NCI-H82 treated with DMSO at 0.1 percent for 48 hours (cell line): ENCODE measurements around the gene OR2V2.

ENCODE experiments used
- DNase-seq: peaks from one replicate; lab custom pipeline; 2025; ENCODE audit not compliant: unreplicated experiment; lab: John Stamatoyannopoulos, UW

OR2V2 gene

DNA sequence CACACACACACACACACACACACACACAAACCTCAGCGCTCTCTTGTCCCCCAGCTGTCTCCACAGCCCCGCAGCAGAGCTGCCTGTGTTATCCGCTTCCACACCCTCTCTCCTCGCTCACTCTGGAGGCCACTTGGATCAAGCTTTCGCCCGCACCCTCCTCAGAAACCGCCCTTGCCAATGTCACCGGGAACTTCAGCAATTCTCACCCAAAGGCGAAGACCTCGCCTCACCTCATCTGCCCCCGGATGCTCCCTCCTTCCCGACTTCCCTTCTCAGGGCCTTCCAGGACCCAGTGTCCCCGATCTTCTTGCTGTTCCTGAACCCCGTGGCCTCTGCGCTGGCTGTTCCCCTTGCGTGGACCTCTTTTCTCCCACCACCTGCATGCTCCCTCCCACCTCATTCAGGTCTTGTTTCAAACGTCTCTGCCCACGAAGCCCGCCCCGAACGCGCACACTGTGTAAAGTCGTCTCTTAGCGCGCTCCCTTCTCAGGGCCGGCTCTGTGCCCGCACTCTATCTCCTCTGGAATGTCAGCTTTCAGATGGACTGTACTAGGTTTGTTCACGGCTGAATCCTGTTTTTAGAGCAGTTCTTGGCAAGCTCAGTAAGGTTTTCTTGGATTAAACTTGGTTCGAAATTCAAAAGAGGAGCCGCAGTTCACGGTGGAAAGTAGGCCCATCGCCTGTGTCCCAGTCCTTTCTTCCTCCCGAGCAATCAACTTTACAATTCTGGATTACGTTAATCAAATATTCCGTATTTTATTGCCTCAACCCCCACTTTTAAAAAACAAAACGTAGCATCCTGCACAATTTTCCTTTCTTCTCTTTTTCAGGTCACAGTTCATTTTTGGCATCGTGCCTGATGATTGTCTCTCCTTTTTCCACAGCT, 58.6 kb downstream of the OR2V2 start:
- no peak for DNase-seq

DNA sequence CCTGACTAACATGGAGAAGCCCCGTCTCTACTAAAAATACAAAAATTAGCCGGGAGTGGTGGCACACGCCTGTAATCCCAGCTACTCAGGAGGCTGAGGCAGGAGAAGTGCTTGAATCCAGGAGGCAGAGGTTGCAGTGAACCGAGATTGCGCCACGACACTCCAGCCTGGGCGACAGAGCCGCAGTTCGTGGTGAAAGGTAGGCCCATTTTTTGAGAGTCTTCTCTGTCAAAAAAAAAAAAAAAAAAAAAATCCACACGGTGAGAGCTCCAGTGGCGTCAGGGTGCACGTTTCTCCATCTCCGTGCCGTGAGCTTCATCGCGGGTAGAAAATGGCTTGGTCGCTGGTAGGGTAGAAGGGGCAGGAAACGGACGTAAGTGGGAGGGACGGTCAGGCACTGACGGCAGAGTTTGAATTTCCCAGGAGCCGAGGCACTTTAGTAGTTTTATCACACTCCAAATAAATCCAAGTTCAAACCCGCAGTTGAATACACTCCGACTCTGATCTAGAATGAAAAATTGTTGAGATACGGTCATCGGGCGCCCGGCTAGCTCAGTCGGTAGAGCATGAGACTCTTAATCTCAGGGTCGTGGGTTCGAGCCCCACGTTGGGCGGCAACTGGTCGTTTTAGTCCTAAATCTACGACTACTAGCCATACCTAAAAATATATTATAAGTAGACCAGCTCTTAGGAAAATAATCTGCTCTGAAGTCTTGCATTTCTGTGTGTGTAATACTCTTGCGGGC, 60.0 kb downstream of the OR2V2 start:
- DNase-seq = no peak

DNA sequence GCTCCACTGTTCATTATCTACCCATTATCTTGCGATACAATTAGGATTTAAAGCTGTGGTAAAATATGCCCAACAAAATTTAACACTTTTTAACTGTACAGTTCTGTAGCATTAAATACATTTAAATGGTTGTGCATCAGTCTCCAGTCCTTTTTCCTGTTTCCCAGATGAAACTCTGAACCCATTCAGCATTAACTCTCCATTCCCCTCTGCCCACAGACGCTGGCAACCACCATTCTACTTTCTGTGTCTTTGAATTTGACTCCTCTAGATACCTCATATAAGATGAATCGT, 60.5 kb downstream of the OR2V2 start:
- DNase-seq = no peak
